GM13977 (cell line): ENCODE measurements around the gene NF1.

Experiments used
- DNase-seq: peaks from one replicate; pipeline ENCODE4 v3.0.0; 2012; ENCODE audit warnings: low spot score
- in situ Hi-C: fragments of 300-500 bp; cut with MboI; formaldehyde crosslinking; loops from one replicate; pipeline ENCODE4 v1.12.0; 2022; ENCODE audit warnings: low sequenced_read_pairs, low pct_unique_long_range_greater_than_20kb, mixed read lengths, inconsistent platforms; ENCODE audit not compliant: unreplicated experiment
- TF ChIP-seq, protein P1 (sequence below): IDR thresholded peaks from 2 replicates; pipeline ENCODE4 v1.5.1; 2012; ENCODE audit warnings: mild to moderate bottlenecking, control low read depth; ENCODE audit not compliant: insufficient read depth; ENCODE audit errors: extremely low read depth, missing control alignments

The NF1 gene

DNA sequence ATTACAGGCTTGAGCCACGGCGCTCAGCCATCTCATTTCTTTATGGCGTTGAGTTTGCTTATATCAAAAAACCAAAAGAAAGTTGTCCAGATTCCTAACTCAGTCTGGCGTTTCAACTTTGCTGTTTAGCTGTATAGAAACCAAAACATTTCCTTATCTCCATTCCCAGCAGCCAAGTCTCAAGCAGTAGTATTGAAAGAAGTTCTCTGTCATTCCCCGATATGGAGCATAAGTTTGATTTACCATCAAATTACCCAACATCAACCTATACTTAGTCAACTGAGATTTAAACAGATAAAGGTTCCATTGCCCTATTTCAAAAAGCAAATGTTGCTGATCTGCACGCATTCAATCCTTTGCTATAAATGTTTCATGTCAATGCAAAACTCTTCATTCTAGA is 269.2 kb downstream of the NF1 start:
- in situ Hi-C loops = no loop called here
- TF ChIP-seq, protein P1, sequence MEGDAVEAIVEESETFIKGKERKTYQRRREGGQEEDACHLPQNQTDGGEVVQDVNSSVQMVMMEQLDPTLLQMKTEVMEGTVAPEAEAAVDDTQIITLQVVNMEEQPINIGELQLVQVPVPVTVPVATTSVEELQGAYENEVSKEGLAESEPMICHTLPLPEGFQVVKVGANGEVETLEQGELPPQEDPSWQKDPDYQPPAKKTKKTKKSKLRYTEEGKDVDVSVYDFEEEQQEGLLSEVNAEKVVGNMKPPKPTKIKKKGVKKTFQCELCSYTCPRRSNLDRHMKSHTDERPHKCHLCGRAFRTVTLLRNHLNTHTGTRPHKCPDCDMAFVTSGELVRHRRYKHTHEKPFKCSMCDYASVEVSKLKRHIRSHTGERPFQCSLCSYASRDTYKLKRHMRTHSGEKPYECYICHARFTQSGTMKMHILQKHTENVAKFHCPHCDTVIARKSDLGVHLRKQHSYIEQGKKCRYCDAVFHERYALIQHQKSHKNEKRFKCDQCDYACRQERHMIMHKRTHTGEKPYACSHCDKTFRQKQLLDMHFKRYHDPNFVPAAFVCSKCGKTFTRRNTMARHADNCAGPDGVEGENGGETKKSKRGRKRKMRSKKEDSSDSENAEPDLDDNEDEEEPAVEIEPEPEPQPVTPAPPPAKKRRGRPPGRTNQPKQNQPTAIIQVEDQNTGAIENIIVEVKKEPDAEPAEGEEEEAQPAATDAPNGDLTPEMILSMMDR = no peak
- DNase-seq = no peak

DNA sequence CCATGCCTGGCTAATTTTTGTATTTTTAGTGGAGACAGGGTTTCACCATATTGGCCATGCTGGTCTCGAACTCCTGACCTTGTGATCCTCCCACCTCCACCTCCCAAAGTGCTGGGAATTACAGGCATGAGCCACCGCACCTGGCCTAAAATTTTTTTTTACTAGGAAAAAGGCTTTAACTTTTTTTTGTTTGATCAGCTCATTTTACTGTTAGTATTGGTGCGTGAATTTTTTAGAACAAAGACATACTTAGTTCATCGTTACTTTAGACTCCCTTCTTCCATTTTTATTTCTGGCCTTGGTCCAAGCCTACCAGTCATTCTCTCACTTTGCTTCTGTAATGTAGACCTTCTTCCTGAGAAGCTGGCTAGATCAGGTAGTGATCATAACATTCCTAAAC is 271.3 kb downstream of the NF1 start:
- in situ Hi-C loops = no loop called here
- no peak for DNase-seq
- TF ChIP-seq, protein P1 = no peak

DNA sequence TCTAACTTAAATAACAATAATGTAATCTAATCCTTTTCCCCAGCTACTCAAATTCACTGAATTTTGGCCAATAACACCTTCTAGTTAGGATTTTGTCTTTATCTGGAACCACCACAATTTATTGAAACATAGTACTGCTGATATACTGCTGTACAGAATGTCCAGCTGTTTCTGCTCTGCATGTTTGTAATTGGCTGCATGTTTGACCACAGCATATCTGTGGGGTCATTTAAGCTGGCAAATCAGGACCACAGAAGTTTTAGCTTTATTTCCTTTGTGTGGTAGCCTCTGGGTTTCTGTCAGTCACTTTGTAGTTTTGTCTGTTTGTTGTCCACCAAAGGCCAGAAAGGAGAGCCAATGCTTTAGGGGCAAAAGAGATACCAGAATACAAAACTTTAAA is 274.5 kb downstream of the NF1 start:
- no peak for DNase-seq
- in situ Hi-C loops = no loop called here

DNA sequence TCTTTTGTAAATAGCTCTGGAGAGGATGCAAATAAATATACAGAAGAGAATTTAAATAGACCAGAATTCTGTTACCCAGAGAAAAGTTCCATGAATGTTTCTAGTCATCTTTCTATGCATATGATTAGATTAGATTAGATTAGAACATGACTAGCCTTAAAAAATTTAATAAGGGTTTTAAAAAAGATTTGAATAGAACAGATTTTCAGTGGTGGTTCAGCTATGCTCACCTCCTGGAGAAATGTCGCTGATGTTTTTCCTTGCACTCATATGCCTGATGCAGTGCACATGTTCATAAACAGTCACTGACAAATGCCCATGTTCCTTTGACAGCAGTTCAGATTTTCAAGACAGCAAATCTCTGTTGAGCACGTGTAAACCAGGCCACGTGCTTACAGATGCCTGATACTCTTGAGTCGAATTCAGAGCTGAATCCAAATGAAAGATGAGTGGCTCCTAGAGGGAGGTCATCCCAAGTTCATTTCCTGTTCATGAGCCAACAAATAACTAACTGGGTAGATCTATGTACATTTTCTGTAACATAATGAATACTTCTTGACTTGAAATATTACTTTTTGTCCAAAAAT is 276.8 kb downstream of the NF1 start:
- no peak for DNase-seq
- in situ Hi-C loops = loop anchor here (10.0 kb wide), 1 partner anchor 357 kb away; no protein-coding TSS in a partner anchor
- TF ChIP-seq, protein P1 = no peak

More for the DNA sequence above, 274.5 kb downstream of the NF1 start:
- TF ChIP-seq, protein P1 = no peak

DNA sequence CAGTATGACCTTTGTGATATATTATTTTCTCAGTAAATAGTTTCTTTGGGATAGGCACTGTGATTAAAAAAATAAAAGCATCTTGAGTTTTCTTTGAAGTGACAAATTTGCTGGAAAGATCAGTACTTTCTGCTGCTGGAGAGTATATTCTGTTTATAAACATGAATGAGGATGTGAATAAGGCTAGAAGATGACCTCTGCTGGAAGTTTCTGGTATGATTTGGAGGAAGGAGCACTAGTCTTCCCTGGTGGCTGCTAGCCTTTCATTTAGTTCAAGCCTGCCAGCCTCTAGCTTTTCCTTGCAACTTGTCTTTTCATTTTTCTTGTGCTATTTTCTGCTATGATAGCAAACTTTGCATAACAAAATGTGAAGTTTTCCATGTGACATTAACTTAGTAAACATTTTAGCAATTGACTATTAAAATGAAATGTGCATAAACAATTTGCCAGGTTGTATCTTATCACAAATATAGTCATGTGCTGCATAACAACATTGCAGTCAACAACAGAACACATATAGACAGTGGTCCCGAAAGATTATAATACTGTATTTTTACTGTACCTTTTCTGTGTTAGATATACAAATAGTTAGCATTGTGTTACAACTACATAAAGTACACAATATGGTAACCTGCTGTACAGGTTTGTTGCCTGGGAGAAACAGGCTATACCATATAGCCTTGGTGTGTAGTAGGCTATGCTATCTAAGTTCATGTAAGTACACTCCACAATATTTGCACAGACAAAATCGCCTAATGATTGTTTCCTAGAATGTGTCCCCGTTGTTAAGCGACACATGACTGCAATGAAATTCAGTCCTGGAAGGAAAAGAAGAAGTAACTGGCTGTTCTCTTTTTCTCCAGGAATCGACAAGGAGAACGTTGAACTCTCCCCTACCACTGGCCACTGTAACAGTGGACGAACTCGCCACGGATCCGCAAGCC is 278.6 kb downstream of the NF1 start:
- in situ Hi-C loops = loop anchor here (10.0 kb wide), 1 partner anchor 359 kb away; no protein-coding TSS in a partner anchor
- TF ChIP-seq, protein P1 = peak; percentile 53
- DNase-seq = peak; percentile 35

DNA sequence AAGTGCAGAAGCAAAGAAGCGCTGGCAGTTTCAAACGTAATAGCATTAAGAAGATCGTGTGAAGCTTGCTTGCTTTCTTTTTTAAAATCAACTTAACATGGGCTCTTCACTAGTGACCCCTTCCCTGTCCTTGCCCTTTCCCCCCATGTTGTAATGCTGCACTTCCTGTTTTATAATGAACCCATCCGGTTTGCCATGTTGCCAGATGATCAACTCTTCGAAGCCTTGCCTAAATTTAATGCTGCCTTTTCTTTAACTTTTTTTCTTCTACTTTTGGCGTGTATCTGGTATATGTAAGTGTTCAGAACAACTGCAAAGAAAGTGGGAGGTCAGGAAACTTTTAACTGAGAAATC is 279.3 kb downstream of the NF1 start:
- in situ Hi-C loops = loop anchor here (10.0 kb wide), 1 partner anchor 359 kb away; no protein-coding TSS in a partner anchor
- DNase-seq = no peak
- TF ChIP-seq, protein P1 = no peak
